Endodermal cell (in vitro differentiated cells): ENCODE data around the gene ABCB1. TPM values are rescaled to one million over a fixed set of nuclear protein-coding genes. Genes with fewer than 3 reads are reported as not detected.
"Not testable (repeated sequence)": the region's sequence is repeated elsewhere in the genome, so short reads cannot be mapped to it uniquely, and the experiment has no call there.

ENCODE experiments used
- DNase-seq: peaks from one replicate; pipeline ENCODE4 v3.0.0-alpha.2; 2017
- H3K27ac ChIP-seq: 2 replicates; pipeline ENCODE4 v1.5.1; 2013; ENCODE audit warnings: mild to moderate bottlenecking, low read depth, low read length, moderate library complexity
- H3K27me3 ChIP-seq: 2 replicates; pipeline ENCODE4 v1.6.1; 2013; ENCODE audit warnings: mild to moderate bottlenecking, low read length, moderate library complexity; ENCODE audit not compliant: insufficient read depth, control insufficient read depth, poor library complexity, severe bottlenecking
- H3K36me3 ChIP-seq: 2 replicates; pipeline ENCODE4 v1.7.0; 2013; ENCODE audit warnings: mild to moderate bottlenecking, low read length, moderate library complexity; ENCODE audit not compliant: control insufficient read depth, insufficient read depth
- H3K4me1 ChIP-seq: one replicate; pipeline ENCODE4 v1.7.0; 2013; ENCODE audit warnings: low read length; ENCODE audit not compliant: control insufficient read depth, insufficient read depth
- H3K4me3 ChIP-seq: 2 replicates; pipeline ENCODE4 v1.5.1; 2013; ENCODE audit warnings: mild to moderate bottlenecking, low read length, moderate library complexity
- H3K9ac ChIP-seq: 2 replicates; pipeline ENCODE4 v1.6.1; 2013; ENCODE audit warnings: mild to moderate bottlenecking, low read length, moderate library complexity; ENCODE audit not compliant: poor library complexity, severe bottlenecking; ENCODE audit errors: extremely low read depth
- H3K9me3 ChIP-seq: 2 replicates; pipeline ENCODE4 v1.6.1; 2013; ENCODE audit warnings: mild to moderate bottlenecking, low read length, moderate library complexity; ENCODE audit not compliant: control insufficient read depth
- H3K27ac Mint-ChIP-seq: 2 replicates; pipeline ENCODE4 v1.8.0; 2020; ENCODE audit warnings: mixed read lengths
- H3K27me3 Mint-ChIP-seq: 2 replicates; pipeline ENCODE4 v1.8.0; 2021; ENCODE audit warnings: mild to moderate bottlenecking, mixed read lengths; ENCODE audit not compliant: insufficient read depth
- H3K36me3 Mint-ChIP-seq: 2 replicates; pipeline ENCODE4 v1.8.0; 2020; ENCODE audit warnings: low read depth, mixed read lengths
- H3K4me1 Mint-ChIP-seq: 2 replicates; pipeline ENCODE4 v1.8.0; 2020; ENCODE audit warnings: mixed read lengths
- H3K4me3 Mint-ChIP-seq: 2 replicates; pipeline ENCODE4 v1.8.0; 2020; ENCODE audit warnings: mild to moderate bottlenecking, moderate library complexity, mixed read lengths
- H3K9me3 Mint-ChIP-seq: 2 replicates; pipeline ENCODE4 v1.8.0; 2020; ENCODE audit warnings: mild to moderate bottlenecking, mixed read lengths
- CTCF ChIP-seq: fragments of 200-600 bp; sonication (generic); conservative IDR thresholded peaks from 2 replicates; pipeline ENCODE4 v1.5.0; 2021; ENCODE audit warnings: antibody characterized with exemption, mild to moderate bottlenecking
- WGBS, 2 experiments: methylation state at CpG; one replicate each; pipeline versions ENCODE4 v1.1.5 to v1.1.7; 2013; ENCODE audit warnings: missing lambda C conversion rate in 2 of 2, mixed read lengths in 1 of 2; ENCODE audit not compliant: insufficient coverage in 1 of 2, insufficient read length in 1 of 2; 5-methylcytosine and 5-hydroxymethylcytosine counted together
- total RNA-seq, 2 donors: library from RNA; stranded (reverse); fragmentation: NEBNext Ultra II Directional in 1 of 2; extraction: Animal tissue kit (Norgen Biotek cat#: 25700) in 1 of 2; gene quantifications; 2 replicates in 1 of 2; 3 replicates in 1 of 2; pipeline ENCODE4 v1.2.1, GENCODE V29; 2021

Gene ABCB1
- total RNA-seq, 2 donors from 2014 or later: 0.07 TPM; not detected in 1

GRCh38 chr7:87580636-87581035 is 20.0 kb downstream of the ABCB1 start:
- Histone ChIP-seq H3K9me3 (no peaks in the 10 kb centered on the region), H3K4me3 (no peak overlapping the region), H3K27ac (no peak overlapping the region), H3K27me3 (peaks cover 23% of the 10 kb centered on the region), H3K36me3 (no peaks in the 10 kb centered on the region), H3K4me1 (no peaks in the 10 kb centered on the region), H3K9ac (no peak overlapping the region)
- H3K27ac Mint-ChIP-seq: no peak overlapping the region
- H3K9me3 Mint-ChIP-seq: no peaks in the 10 kb centered on the region
- WGBS, 2 experiments: 100% methylated on average over 1 of the region's 1 CpG; no CpG with 5 or more reads in 1 of the 2 experiments
- no peak for TF ChIP-seq CTCF
- H3K36me3 Mint-ChIP-seq: no peaks in the 10 kb centered on the region
- H3K4me1 Mint-ChIP-seq: no peaks in the 10 kb centered on the region
- H3K4me3 Mint-ChIP-seq: no peak overlapping the region
- H3K27me3 Mint-ChIP-seq: peaks cover 4% of the 10 kb centered on the region
- DNase-seq: no peak

GRCh38 chr7:87575521-87575920 is 25.2 kb downstream of the ABCB1 start:
- Mint-ChIP-seq H3K4me3 (no peak overlapping the region), H3K4me1 (no peaks in the 10 kb centered on the region), H3K27ac (no peak overlapping the region), H3K9me3 (no peaks in the 10 kb centered on the region), H3K27me3 (no peaks in the 10 kb centered on the region), H3K36me3 (no peaks in the 10 kb centered on the region)
- no peak overlapping the region for H3K9ac ChIP-seq
- DNase-seq: no peak
- no peak overlapping the region for H3K4me3 ChIP-seq
- H3K4me1 ChIP-seq: no peaks in the 10 kb centered on the region
- no peak for TF ChIP-seq CTCF
- H3K27ac ChIP-seq: no peak overlapping the region
- no peaks in the 10 kb centered on the region for H3K27me3 ChIP-seq
- no peaks in the 10 kb centered on the region for H3K9me3 ChIP-seq
- WGBS, 2 experiments: 85% methylated on average over 2 of the region's 2 CpGs; no CpG with 5 or more reads in 1 of the 2 experiments
- H3K36me3 ChIP-seq: no peaks in the 10 kb centered on the region

- WGBS, 2 experiments: 78% methylated on average over 2 of the region's 2 CpGs; no CpG with 5 or more reads in 1 of the 2 experiments
- no peak overlapping the region for H3K4me3 Mint-ChIP-seq
- no peaks in the 10 kb centered on the region for H3K36me3 Mint-ChIP-seq
- no peak for DNase-seq
- no peaks in the 10 kb centered on the region for H3K4me1 Mint-ChIP-seq
- Histone ChIP-seq H3K4me3 (no peak overlapping the region), H3K9me3 (no peaks in the 10 kb centered on the region), H3K4me1 (no peaks in the 10 kb centered on the region), H3K36me3 (no peaks in the 10 kb centered on the region), H3K9ac (no peak overlapping the region), H3K27me3 (no peaks in the 10 kb centered on the region), H3K27ac (no peak overlapping the region)
- H3K9me3 Mint-ChIP-seq: no peaks in the 10 kb centered on the region
- TF ChIP-seq CTCF: no peak
- H3K27ac Mint-ChIP-seq: no peak overlapping the region
- no peaks in the 10 kb centered on the region for H3K27me3 Mint-ChIP-seq
These were observed 26.1 kb downstream of the ABCB1 start for GRCh38 chr7:87574630-87575029.

GRCh38 chr7:87572513-87572912 is 28.2 kb downstream of the ABCB1 start:
- H3K4me1 Mint-ChIP-seq, H3K9me3 Mint-ChIP-seq, H3K4me3 Mint-ChIP-seq, H3K27me3 Mint-ChIP-seq, H3K27me3 ChIP-seq, H3K36me3 Mint-ChIP-seq, H3K9ac ChIP-seq, H3K36me3 ChIP-seq, H3K27ac ChIP-seq, H3K4me1 ChIP-seq, DNase-seq, H3K4me3 ChIP-seq, H3K9me3 ChIP-seq, H3K27ac Mint-ChIP-seq: not testable (repeated sequence)
- 100% methylated on average over 1 of the region's 1 CpG; no CpG with 5 or more reads in 1 of the 2 experiments for whole genome bisulfite sequencing, 2 experiments
